Measurements from ENCODE around the gene WHAMM.

Gene WHAMM

GRCh38 chr15:82871358-82871757, 61.9 kb downstream of the WHAMM start:
- no peak for DNase-seq

GRCh38 chr15:82871832-82872484, 62.5 kb downstream of the WHAMM start:
- no peak for DNase-seq

GRCh38 chr15:82873000-82873680, 63.7 kb downstream of the WHAMM start:
- DNase-seq = no peak

GRCh38 chr15:82874267-82874666, 64.8 kb downstream of the WHAMM start:
- no peak for DNase-seq

- DNase-seq = no peak
These were observed 65.5 kb downstream of the WHAMM start for GRCh38 chr15:82874961-82875360.

- no peak for DNase-seq
These were observed 66.1 kb downstream of the WHAMM start for GRCh38 chr15:82875411-82876003.

- DNase-seq = no peak
These were observed 68.4 kb downstream of the WHAMM start for GRCh38 chr15:82877825-82878224.

- no peak for DNase-seq
These were observed 68.9 kb downstream of the WHAMM start for GRCh38 chr15:82878325-82878724.

GRCh38 chr15:82880704-82881103, 71.3 kb downstream of the WHAMM start:
- DNase-seq = no peak

GRCh38 chr15:82881747-82882146, 72.3 kb downstream of the WHAMM start:
- no peak for DNase-seq

- DNase-seq = no peak
These were observed 73.0 kb downstream of the WHAMM start for GRCh38 chr15:82882273-82882928.
